GM23338 (cell line): ENCODE results near the gene PRPF39. TPM values are rescaled to one million over a fixed set of nuclear protein-coding genes. Genes with fewer than 3 reads are reported as not detected.

ENCODE experiments used
- ATAC-seq: fragments of 200-7000 bp; cut with Tn5 transposase; 3 replicates; pipeline ENCODE4 v1.9.1; 2020
- DNase-seq: peaks from one replicate; pipeline ENCODE4 v3.0.0-alpha.2; 2015; ENCODE audit warnings: low spot score
- H2AFZ ChIP-seq: fragments of 200-600 bp; sonication (generic); 2 replicates; pipeline ENCODE4 v1.8.0; 2016; ENCODE audit warnings: antibody characterized with exemption, mild to moderate bottlenecking, moderate library complexity
- H3F3A ChIP-seq: fragments of 200-600 bp; sonication (generic); replicated peaks from 2 replicates; pipeline ENCODE4 v1.8.0; 2017; ENCODE audit warnings: antibody characterized with exemption, mixed run types, low read depth
- H3K27ac ChIP-seq: fragments of 200-600 bp; sonication (generic); 2 replicates; pipeline ENCODE4 v1.6.1; 2016; ENCODE audit warnings: low read depth
- H3K27me3 ChIP-seq: fragments of 200-600 bp; sonication (generic); 2 replicates; pipeline ENCODE4 v1.8.0; 2016; ENCODE audit warnings: mild to moderate bottlenecking, mixed run types, moderate library complexity; ENCODE audit not compliant: insufficient read depth
- H3K36me3 ChIP-seq: fragments of 200-600 bp; sonication (generic); 2 replicates; pipeline ENCODE4 v1.8.0; 2016; ENCODE audit warnings: mild to moderate bottlenecking; ENCODE audit not compliant: insufficient read depth
- H3K4me1 ChIP-seq: fragments of 200-600 bp; sonication (generic); 2 replicates; pipeline ENCODE4 v1.8.0; 2016; ENCODE audit warnings: mild to moderate bottlenecking, moderate library complexity; ENCODE audit not compliant: insufficient read depth
- H3K4me2 ChIP-seq: fragments of 200-600 bp; sonication (generic); 2 replicates; pipeline ENCODE4 v1.7.1; 2017; ENCODE audit warnings: mixed run types
- H3K4me3 ChIP-seq: fragments of 200-600 bp; sonication (generic); 2 replicates; pipeline ENCODE4 v1.6.1; 2016; ENCODE audit warnings: mixed run types
- H3K79me2 ChIP-seq: fragments of 200-600 bp; sonication (generic); replicated peaks from 2 replicates; pipeline ENCODE4 v1.8.0; 2017; ENCODE audit warnings: mild to moderate bottlenecking; ENCODE audit not compliant: insufficient read depth
- H3K9me2 ChIP-seq: fragments of 200-600 bp; sonication (generic); 2 replicates; pipeline ENCODE4 v1.8.0; 2017; ENCODE audit not compliant: insufficient read depth
- H4K20me1 ChIP-seq: fragments of 200-600 bp; sonication (generic); replicated peaks from 2 replicates; pipeline ENCODE4 v1.8.0; 2017; ENCODE audit warnings: mild to moderate bottlenecking; ENCODE audit not compliant: insufficient read depth
- H3K27ac Mint-ChIP-seq: 2 replicates; pipeline ENCODE4 v1.8.0; 2020; ENCODE audit warnings: inconsistent platforms, mild to moderate bottlenecking, moderate library complexity, mixed read lengths
- H3K27me3 Mint-ChIP-seq: 3 replicates; pipeline ENCODE4 v1.8.0; 2022; ENCODE audit warnings: low read depth, mild to moderate bottlenecking, moderate library complexity, mixed read lengths, inconsistent platforms; ENCODE audit not compliant: insufficient read depth, poor library complexity
- H3K36me3 Mint-ChIP-seq: 3 replicates; pipeline ENCODE4 v1.8.0; 2021; ENCODE audit warnings: low read depth, mild to moderate bottlenecking, inconsistent platforms, moderate library complexity, mixed read lengths
- H3K4me1 Mint-ChIP-seq: 3 replicates; pipeline ENCODE4 v1.8.0; 2020; ENCODE audit warnings: mild to moderate bottlenecking, inconsistent platforms, mixed read lengths
- H3K4me3 Mint-ChIP-seq: 3 replicates; pipeline ENCODE4 v1.8.0; 2021; ENCODE audit warnings: moderate library complexity, mild to moderate bottlenecking, inconsistent platforms, mixed read lengths
- H3K9me3 Mint-ChIP-seq: 3 replicates; pipeline ENCODE4 v1.8.0; 2020; ENCODE audit warnings: moderate library complexity, mild to moderate bottlenecking, inconsistent platforms, mixed read lengths
- CREB1 ChIP-seq: fragments of 250-450 bp; sonication (Bioruptor Pico); IDR thresholded peaks from 2 replicates; pipeline ENCODE4 v1.5.0; 2020; ENCODE audit warnings: low read depth, mild to moderate bottlenecking, moderate library complexity
- CTCF ChIP-seq, 2 experiments: fragments of 200-600 bp in 1 of 2; sonication (generic) in 1 of 2; conservative IDR thresholded peaks; 2 replicates each; pipeline versions ENCODE4 v1.5.1 to v1.6.1; 2016 to 2017; ENCODE audit warnings: antibody characterized with exemption in 2 of 2, low read depth in 2 of 2, mild to moderate bottlenecking in 2 of 2, moderate library complexity in 1 of 2
- EZH2 ChIP-seq: fragments of 200-600 bp; sonication (generic); IDR thresholded peaks from one replicate; pipeline ENCODE4 v1.8.0; 2017; ENCODE audit warnings: antibody characterized with exemption, mild to moderate bottlenecking, low read depth; ENCODE audit not compliant: unreplicated experiment
- EZH2phosphoT487 ChIP-seq: fragments of 200-600 bp; sonication (generic); IDR thresholded peaks from one replicate; pipeline ENCODE4 v1.8.1; 2018; ENCODE audit warnings: antibody characterized with exemption; ENCODE audit not compliant: unreplicated experiment
- JUNB ChIP-seq: IDR thresholded peaks from one replicate; pipeline ENCODE4 v1.6.1; 2016; ENCODE audit warnings: antibody characterized with exemption; ENCODE audit not compliant: unreplicated experiment
- NANOG ChIP-seq: IDR thresholded peaks from 2 replicates; pipeline ENCODE4 v1.6.1; 2016; ENCODE audit warnings: antibody characterized with exemption, borderline replicate concordance
- POLR2AphosphoS5 ChIP-seq: IDR thresholded peaks from 2 replicates; pipeline ENCODE4 v1.6.1; 2016; ENCODE audit warnings: antibody characterized with exemption, low read depth
- STAT1 ChIP-seq: IDR thresholded peaks from one replicate; pipeline ENCODE4 v1.6.1; 2016; ENCODE audit warnings: antibody characterized with exemption; ENCODE audit not compliant: unreplicated experiment
- ZNF114 ChIP-seq: fragments of 250-450 bp; sonication (Bioruptor Pico); IDR thresholded peaks from 2 replicates; pipeline ENCODE4 v1.5.0; 2020; ENCODE audit warnings: mild to moderate bottlenecking, moderate library complexity
- ZNF331 ChIP-seq: fragments of 250-450 bp; sonication (Bioruptor Pico); IDR thresholded peaks from 2 replicates; pipeline ENCODE4 v1.5.0; 2020; ENCODE audit warnings: low read depth, mild to moderate bottlenecking, moderate library complexity
- polyA plus RNA-seq: library from polyadenylated mRNA; unstranded; fragments of >200 nt; fragmentation: Nextera tagmentation; extraction: Ambion mirVana; gene quantifications from 2 replicates; pipeline ENCODE4 v1.2.1, GENCODE V29; 2016
- total RNA-seq: library from RNA; depleted of rRNA; stranded (reverse); fragments of >200 nt; shearing (Covaris generic); gene quantifications from 2 replicates; pipeline ENCODE4 v1.2.3, GENCODE V29; 2014
- TF ChIP-seq, protein P1 (sequence below): fragments of 250-450 bp; sonication (Bioruptor Pico); IDR thresholded peaks from 2 replicates; pipeline ENCODE4 v1.5.0; 2020; ENCODE audit warnings: mild to moderate bottlenecking, moderate library complexity
- TF ChIP-seq, protein P2 (sequence below): IDR thresholded peaks from 2 replicates; pipeline ENCODE4 v1.6.1; 2016; ENCODE audit warnings: antibody characterized with exemption
- TF ChIP-seq, protein P3 (sequence below): IDR thresholded peaks from one replicate; pipeline ENCODE4 v1.6.1; 2018; ENCODE audit warnings: antibody characterized with exemption; ENCODE audit not compliant: unreplicated experiment

Gene PRPF39
- total and polyA plus RNA-seq, 2 experiments from 2014 or later, result 30.7 to 56.9 TPM

GRCh38 chr14:45066667-45067066 is 17.2 kb upstream of the PRPF39 start:
- Histone ChIP-seq H3K9me2 (no peaks in the 10 kb centered on the region), H3K27me3 (no peaks in the 10 kb centered on the region), H3F3A (no peaks in the 10 kb centered on the region), H3K27ac (no peak overlapping the region), H3K4me2 (no peak overlapping the region), H3K36me3 (no peaks in the 10 kb centered on the region), H3K79me2 (no peaks in the 10 kb centered on the region), H2AFZ (no peak overlapping the region), H4K20me1 (no peaks in the 10 kb centered on the region; the same call in 1 of the 2 replicates), H3K4me3 (no peak overlapping the region), H3K4me1 (no peaks in the 10 kb centered on the region)
- H3K36me3 Mint-ChIP-seq, result peaks cover 5% of the 10 kb centered on the region; the same call in 1 of the 3 replicates
- no peaks in the 10 kb centered on the region for H3K4me1 Mint-ChIP-seq
- DNase-seq, result no peak
- H3K27me3 Mint-ChIP-seq, result peaks cover 2% of the 10 kb centered on the region
- H3K4me3 Mint-ChIP-seq, result no peak overlapping the region
- TF ChIP-seq ZNF114, result no peak
- TF ChIP-seq, protein P1, sequence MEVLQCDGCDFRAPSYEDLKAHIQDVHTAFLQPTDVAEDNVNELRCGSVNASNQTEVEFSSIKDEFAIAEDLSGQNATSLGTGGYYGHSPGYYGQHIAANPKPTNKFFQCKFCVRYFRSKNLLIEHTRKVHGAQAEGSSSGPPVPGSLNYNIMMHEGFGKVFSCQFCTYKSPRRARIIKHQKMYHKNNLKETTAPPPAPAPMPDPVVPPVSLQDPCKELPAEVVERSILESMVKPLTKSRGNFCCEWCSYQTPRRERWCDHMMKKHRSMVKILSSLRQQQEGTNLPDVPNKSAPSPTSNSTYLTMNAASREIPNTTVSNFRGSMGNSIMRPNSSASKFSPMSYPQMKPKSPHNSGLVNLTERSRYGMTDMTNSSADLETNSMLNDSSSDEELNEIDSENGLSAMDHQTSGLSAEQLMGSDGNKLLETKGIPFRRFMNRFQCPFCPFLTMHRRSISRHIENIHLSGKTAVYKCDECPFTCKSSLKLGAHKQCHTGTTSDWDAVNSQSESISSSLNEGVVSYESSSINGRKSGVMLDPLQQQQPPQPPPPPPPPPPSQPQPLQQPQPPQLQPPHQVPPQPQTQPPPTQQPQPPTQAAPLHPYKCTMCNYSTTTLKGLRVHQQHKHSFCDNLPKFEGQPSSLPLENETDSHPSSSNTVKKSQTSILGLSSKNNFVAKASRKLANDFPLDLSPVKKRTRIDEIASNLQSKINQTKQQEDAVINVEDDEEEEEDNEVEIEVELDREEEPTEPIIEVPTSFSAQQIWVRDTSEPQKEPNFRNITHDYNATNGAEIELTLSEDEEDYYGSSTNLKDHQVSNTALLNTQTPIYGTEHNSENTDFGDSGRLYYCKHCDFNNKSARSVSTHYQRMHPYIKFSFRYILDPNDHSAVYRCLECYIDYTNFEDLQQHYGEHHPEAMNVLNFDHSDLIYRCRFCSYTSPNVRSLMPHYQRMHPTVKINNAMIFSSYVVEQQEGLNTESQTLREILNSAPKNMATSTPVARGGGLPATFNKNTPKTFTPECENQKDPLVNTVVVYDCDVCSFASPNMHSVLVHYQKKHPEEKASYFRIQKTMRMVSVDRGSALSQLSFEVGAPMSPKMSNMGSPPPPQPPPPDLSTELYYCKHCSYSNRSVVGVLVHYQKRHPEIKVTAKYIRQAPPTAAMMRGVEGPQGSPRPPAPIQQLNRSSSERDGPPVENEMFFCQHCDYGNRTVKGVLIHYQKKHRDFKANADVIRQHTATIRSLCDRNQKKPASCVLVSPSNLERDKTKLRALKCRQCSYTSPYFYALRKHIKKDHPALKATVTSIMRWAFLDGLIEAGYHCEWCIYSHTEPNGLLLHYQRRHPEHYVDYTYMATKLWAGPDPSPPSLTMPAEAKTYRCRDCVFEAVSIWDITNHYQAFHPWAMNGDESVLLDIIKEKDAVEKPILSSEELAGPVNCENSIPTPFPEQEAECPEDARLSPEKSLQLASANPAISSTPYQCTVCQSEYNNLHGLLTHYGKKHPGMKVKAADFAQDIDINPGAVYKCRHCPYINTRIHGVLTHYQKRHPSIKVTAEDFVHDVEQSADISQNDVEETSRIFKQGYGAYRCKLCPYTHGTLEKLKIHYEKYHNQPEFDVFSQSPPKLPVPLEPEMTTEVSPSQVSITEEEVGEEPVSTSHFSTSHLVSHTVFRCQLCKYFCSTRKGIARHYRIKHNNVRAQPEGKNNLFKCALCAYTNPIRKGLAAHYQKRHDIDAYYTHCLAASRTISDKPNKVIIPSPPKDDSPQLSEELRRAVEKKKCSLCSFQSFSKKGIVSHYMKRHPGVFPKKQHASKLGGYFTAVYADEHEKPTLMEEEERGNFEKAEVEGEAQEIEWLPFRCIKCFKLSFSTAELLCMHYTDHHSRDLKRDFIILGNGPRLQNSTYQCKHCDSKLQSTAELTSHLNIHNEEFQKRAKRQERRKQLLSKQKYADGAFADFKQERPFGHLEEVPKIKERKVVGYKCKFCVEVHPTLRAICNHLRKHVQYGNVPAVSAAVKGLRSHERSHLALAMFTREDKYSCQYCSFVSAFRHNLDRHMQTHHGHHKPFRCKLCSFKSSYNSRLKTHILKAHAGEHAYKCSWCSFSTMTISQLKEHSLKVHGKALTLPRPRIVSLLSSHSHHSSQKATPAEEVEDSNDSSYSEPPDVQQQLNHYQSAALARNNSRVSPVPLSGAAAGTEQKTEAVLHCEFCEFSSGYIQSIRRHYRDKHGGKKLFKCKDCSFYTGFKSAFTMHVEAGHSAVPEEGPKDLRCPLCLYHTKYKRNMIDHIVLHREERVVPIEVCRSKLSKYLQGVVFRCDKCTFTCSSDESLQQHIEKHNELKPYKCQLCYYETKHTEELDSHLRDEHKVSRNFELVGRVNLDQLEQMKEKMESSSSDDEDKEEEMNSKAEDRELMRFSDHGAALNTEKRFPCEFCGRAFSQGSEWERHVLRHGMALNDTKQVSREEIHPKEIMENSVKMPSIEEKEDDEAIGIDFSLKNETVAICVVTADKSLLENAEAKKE (CRISPR knock-in tag), result no peak
- TF ChIP-seq EZH2, result no peak
- no peak for TF ChIP-seq NANOG
- TF ChIP-seq ZNF331, result no peak
- no peak for TF ChIP-seq STAT1
- TF ChIP-seq CTCF (conservative IDR thresholded peaks at IDR 0.05; ENCODE audit: low read depth in 2 of 2), result no peak
- TF ChIP-seq, protein P2, sequence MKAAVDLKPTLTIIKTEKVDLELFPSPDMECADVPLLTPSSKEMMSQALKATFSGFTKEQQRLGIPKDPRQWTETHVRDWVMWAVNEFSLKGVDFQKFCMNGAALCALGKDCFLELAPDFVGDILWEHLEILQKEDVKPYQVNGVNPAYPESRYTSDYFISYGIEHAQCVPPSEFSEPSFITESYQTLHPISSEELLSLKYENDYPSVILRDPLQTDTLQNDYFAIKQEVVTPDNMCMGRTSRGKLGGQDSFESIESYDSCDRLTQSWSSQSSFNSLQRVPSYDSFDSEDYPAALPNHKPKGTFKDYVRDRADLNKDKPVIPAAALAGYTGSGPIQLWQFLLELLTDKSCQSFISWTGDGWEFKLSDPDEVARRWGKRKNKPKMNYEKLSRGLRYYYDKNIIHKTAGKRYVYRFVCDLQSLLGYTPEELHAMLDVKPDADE, result no peak
- TF ChIP-seq, protein P3, sequence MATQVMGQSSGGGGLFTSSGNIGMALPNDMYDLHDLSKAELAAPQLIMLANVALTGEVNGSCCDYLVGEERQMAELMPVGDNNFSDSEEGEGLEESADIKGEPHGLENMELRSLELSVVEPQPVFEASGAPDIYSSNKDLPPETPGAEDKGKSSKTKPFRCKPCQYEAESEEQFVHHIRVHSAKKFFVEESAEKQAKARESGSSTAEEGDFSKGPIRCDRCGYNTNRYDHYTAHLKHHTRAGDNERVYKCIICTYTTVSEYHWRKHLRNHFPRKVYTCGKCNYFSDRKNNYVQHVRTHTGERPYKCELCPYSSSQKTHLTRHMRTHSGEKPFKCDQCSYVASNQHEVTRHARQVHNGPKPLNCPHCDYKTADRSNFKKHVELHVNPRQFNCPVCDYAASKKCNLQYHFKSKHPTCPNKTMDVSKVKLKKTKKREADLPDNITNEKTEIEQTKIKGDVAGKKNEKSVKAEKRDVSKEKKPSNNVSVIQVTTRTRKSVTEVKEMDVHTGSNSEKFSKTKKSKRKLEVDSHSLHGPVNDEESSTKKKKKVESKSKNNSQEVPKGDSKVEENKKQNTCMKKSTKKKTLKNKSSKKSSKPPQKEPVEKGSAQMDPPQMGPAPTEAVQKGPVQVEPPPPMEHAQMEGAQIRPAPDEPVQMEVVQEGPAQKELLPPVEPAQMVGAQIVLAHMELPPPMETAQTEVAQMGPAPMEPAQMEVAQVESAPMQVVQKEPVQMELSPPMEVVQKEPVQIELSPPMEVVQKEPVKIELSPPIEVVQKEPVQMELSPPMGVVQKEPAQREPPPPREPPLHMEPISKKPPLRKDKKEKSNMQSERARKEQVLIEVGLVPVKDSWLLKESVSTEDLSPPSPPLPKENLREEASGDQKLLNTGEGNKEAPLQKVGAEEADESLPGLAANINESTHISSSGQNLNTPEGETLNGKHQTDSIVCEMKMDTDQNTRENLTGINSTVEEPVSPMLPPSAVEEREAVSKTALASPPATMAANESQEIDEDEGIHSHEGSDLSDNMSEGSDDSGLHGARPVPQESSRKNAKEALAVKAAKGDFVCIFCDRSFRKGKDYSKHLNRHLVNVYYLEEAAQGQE, result no peak
- no peak for TF ChIP-seq EZH2phosphoT487
- no peak for TF ChIP-seq CREB1 (CRISPR knock-in tag)
- no peak for TF ChIP-seq POLR2AphosphoS5
- TF ChIP-seq JUNB, result no peak
- H3K27ac Mint-ChIP-seq, result no peak overlapping the region
- ATAC-seq, result no peak
- H3K9me3 Mint-ChIP-seq, result peaks cover 3% of the 10 kb centered on the region; the same call in 1 of the 3 replicates
